HL-60 (cell line): Measurements from ENCODE around the gene SLA2.

ENCODE experiments used
- DNase-seq, 2 experiments: peaks; one replicate each; pipeline ENCODE4 v3.0.0-alpha.2; 2010 to 2020; ENCODE audit warnings: low read depth in 1 of 2, low spot score in 1 of 2
- H3K27ac ChIP-seq: fragments of 250-450 bp; sonication (Bioruptor Pico); replicated peaks from 2 replicates; pipeline ENCODE4 v1.5.1; 2020; ENCODE audit warnings: mild to moderate bottlenecking, moderate library complexity
- H3K27me3 ChIP-seq: fragments of 250-450 bp; sonication (Bioruptor Pico); 2 replicates; pipeline ENCODE4 v1.5.1; 2021; ENCODE audit warnings: mild to moderate bottlenecking, moderate library complexity; ENCODE audit not compliant: insufficient read depth, poor library complexity, severe bottlenecking
- H3K4me3 ChIP-seq: replicated peaks from 2 replicates; pipeline ENCODE4 v1.5.1; 2011; ENCODE audit warnings: mild to moderate bottlenecking, control low read depth, low read length; ENCODE audit not compliant: insufficient read depth
- GABPA ChIP-seq: IDR thresholded peaks from 2 replicates; pipeline ENCODE4 v1.6.1; 2012; ENCODE audit warnings: low read depth
- POLR2AphosphoS5 ChIP-seq: IDR thresholded peaks from 2 replicates; pipeline ENCODE4 v1.6.1; 2012; ENCODE audit warnings: low read depth
- SPI1 ChIP-seq: IDR thresholded peaks from 2 replicates; pipeline ENCODE4 v1.6.1; 2012; ENCODE audit warnings: low read depth, mild to moderate bottlenecking, borderline replicate concordance
- TF ChIP-seq, protein P1 (sequence below): IDR thresholded peaks from 2 replicates; pipeline ENCODE4 v1.6.1; 2012; ENCODE audit warnings: low read depth; ENCODE audit not compliant: insufficient replicate concordance
- TF ChIP-seq, protein P2 (sequence below): IDR thresholded peaks from one replicate; pipeline ENCODE4 v1.5.1; 2011; ENCODE audit warnings: low read length, control low read depth, inconsistent platforms; ENCODE audit not compliant: insufficient read depth

The SLA2 gene

DNA sequence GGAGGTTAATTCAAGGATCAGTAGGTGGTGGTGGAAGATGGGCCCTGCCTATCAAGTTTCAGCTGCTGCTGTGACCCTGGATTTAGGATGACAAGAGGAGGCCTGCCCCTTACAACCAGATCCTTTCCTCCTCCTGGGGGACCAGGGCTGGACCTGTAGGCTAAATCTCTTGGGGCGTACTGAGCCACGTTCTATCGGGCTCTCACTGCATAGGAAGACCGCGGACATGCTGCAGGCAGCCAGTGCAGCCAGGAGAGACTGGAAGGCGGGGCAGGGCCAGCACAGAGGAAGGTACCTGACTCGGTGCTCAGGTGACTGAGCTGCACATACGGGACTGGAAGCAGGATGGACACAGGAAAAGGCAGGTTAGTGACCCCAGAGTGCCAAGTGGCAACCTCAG lies 8.5 kb upstream of the SLA2 start:
- Histone ChIP-seq H3K27ac (no peak overlapping the region), H3K27me3 (no peaks in the 10 kb centered on the region), H3K4me3 (no peak overlapping the region)
- TF ChIP-seq SPI1 (no peak), POLR2AphosphoS5 (no peak), GABPA (no peak)
- TF ChIP-seq, protein P1, sequence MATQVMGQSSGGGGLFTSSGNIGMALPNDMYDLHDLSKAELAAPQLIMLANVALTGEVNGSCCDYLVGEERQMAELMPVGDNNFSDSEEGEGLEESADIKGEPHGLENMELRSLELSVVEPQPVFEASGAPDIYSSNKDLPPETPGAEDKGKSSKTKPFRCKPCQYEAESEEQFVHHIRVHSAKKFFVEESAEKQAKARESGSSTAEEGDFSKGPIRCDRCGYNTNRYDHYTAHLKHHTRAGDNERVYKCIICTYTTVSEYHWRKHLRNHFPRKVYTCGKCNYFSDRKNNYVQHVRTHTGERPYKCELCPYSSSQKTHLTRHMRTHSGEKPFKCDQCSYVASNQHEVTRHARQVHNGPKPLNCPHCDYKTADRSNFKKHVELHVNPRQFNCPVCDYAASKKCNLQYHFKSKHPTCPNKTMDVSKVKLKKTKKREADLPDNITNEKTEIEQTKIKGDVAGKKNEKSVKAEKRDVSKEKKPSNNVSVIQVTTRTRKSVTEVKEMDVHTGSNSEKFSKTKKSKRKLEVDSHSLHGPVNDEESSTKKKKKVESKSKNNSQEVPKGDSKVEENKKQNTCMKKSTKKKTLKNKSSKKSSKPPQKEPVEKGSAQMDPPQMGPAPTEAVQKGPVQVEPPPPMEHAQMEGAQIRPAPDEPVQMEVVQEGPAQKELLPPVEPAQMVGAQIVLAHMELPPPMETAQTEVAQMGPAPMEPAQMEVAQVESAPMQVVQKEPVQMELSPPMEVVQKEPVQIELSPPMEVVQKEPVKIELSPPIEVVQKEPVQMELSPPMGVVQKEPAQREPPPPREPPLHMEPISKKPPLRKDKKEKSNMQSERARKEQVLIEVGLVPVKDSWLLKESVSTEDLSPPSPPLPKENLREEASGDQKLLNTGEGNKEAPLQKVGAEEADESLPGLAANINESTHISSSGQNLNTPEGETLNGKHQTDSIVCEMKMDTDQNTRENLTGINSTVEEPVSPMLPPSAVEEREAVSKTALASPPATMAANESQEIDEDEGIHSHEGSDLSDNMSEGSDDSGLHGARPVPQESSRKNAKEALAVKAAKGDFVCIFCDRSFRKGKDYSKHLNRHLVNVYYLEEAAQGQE = no peak
- TF ChIP-seq, protein P2, sequence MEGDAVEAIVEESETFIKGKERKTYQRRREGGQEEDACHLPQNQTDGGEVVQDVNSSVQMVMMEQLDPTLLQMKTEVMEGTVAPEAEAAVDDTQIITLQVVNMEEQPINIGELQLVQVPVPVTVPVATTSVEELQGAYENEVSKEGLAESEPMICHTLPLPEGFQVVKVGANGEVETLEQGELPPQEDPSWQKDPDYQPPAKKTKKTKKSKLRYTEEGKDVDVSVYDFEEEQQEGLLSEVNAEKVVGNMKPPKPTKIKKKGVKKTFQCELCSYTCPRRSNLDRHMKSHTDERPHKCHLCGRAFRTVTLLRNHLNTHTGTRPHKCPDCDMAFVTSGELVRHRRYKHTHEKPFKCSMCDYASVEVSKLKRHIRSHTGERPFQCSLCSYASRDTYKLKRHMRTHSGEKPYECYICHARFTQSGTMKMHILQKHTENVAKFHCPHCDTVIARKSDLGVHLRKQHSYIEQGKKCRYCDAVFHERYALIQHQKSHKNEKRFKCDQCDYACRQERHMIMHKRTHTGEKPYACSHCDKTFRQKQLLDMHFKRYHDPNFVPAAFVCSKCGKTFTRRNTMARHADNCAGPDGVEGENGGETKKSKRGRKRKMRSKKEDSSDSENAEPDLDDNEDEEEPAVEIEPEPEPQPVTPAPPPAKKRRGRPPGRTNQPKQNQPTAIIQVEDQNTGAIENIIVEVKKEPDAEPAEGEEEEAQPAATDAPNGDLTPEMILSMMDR = no peak
- DNase-seq = no peak

DNA sequence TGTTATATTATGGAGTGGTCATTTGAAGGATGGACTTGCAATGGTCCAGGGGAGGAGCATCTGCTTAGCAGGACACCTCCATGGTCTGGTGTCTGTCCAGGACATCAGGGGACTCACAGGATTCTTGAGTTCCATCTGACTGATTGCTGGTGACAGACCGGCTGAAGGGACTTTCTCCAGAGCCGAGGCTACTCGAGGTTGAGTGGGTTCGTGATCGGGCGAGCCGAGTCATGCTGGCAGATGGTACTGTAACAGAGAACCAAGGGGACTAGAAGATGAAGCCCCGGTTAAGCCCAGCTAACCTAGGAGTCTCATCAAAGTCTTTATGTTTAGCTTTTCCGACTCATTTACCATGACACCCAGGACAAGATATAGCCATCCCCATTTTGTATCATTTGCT lies 7.5 kb upstream of the SLA2 start:
- Histone ChIP-seq H3K27me3 (no peaks in the 10 kb centered on the region), H3K27ac (no peak overlapping the region), H3K4me3 (no peak overlapping the region)
- DNase-seq = no peak
- no peak for TF ChIP-seq POLR2AphosphoS5
- TF ChIP-seq, protein P1 = no peak
- TF ChIP-seq, protein P2 = no peak
- no peak for TF ChIP-seq GABPA
- no peak for TF ChIP-seq SPI1

DNA sequence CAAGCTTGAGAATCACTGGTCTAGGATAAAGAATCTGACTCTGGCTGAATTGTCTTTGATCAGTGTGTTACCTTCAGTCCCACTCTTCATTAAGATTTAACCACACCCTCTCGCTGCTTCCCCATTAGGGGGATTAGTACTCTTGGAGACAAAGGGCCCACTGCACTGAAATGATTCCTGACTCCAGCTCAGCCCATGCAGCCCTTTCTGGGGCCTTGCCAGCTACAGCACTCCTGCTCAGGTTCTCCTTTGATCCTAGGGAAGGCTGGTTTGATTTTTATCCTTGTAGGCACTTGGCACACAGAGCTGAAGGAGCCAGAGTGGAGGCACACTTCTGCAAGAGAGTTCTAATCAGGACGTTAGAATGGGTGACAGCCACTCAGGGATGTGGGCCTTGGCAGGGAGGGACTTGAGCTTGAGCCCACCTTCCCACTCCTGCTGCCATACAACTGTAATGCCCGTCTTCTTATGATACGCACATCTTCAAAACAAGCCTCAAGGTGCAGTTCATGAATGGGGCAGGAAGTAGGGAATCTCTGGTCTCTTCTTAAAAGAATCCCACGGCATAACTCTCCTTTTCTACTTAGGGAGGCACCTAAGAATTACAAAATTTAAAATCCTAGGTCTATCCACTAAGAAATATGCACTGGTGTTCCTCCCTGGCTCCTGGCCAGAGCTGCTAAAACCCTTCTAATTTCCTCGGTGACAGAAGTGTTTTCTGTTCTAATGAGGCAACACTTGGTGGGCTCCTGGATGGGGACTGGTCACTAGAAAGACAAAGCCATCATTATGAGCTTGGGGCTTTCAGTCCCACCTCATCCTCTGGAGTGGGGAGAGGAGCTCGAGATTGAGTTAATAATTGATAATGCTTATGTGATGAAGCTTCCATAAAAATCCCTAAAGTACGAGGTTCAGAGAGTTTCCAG lies 1.5 kb upstream of the SLA2 start:
- TF ChIP-seq POLR2AphosphoS5 (no peak), SPI1 (no peak), GABPA (no peak)
- TF ChIP-seq, protein P2 = no peak
- TF ChIP-seq, protein P1 = no peak
- no peak for DNase-seq
- Histone ChIP-seq H3K27me3 (no peaks in the 10 kb centered on the region), H3K27ac (no peak overlapping the region), H3K4me3 (no peak overlapping the region)
